NOMO-1 treated with DMSO at 0.1 percent for 48 hours (cell line): Measurements from ENCODE around the gene DLD.

Experiments
- DNase-seq: peaks from one replicate; lab custom pipeline; 2025; ENCODE audit not compliant: unreplicated experiment; lab: John Stamatoyannopoulos, UW

The DLD gene

DNA sequence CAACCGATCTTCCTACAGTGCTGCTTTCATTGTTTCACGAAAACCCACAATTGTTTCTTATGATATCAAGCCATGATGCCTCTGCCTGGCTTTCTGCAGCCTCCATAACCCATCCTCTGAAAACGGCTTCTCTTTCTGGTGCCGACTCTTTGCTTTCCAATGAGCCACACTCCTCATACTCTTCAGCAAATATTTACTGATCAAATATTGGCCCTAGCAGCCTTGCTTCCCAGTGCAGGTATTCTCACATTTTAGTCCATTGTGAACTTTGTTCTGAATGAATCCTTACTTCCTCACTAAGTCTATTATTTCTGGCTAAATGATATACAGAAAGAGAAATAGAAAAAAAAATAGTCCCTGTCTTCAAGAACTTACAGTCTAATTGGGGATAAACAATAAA lies 76.4 kb downstream of the DLD start:
- DNase-seq = no peak

DNA sequence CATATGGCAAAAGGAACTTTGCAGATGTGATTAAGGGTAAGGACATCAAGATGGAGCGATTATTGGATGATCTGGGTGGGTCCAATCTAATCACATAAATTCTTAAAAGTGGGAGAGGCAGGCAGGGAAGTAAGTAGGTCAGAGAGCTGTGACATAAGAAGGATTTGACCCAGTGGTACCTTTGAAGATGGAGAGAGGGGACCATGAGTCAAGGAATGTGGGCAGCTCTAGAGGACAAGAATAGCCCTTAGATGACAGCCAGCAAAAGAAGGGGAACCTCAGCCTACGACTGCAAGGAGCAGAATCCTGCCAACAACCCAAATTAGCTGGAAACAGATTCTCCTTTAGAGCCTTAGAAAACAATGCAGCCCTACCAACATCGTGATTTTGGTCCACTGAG lies 77.5 kb downstream of the DLD start:
- no peak for DNase-seq

DNA sequence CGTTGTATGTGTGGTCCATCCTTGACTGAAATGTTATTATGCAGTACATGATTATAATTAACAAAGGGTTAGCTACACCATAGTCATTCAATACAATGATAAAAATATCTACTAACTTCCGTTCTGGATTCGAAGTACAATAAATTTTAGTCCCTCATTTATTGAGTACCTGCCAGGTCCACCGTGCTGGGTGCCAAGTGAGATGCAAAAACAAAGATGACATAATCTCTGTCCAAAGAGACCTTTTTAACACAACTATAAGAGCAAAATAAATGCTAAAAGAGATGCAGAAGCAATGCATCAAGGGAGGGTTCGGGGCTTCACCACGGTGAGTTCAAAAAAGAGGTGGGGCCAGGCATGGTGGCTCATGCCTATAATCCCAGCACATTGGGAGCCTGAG lies 78.9 kb downstream of the DLD start:
- no peak for DNase-seq
